Bronchial epithelial cell (primary cell): Measurements from ENCODE around the gene RPL39L. TPM values are rescaled to one million over a fixed set of nuclear protein-coding genes. Genes with fewer than 3 reads are reported as not detected.

Experiments
- DNase-seq: peaks from one replicate; pipeline ENCODE4 v3.0.0-alpha.2; 2010; ENCODE audit warnings: low read depth
- FAIRE-seq: peaks from 2 replicates; lab custom pipeline; 2011; peaks lifted over from hg19 to GRCh38; lab: Jason Lieb, UNC
- H3K27me3 ChIP-seq: 2 replicates; pipeline ENCODE4 v1.5.1; 2011; ENCODE audit warnings: low read length; ENCODE audit not compliant: control insufficient read depth, insufficient read depth
- H3K36me3 ChIP-seq: 2 replicates; pipeline ENCODE4 v1.5.1; 2011; ENCODE audit warnings: low read length; ENCODE audit not compliant: control insufficient read depth, insufficient read depth
- H3K4me3 ChIP-seq: 2 replicates; pipeline ENCODE4 v1.5.1; 2011; ENCODE audit warnings: mild to moderate bottlenecking, low read depth, low read length, control low read depth
- total RNA-seq: library from RNA; depleted of rRNA; stranded (reverse); fragments of >200 nt; gene quantifications from 2 replicates; pipeline ENCODE4 v1.2.1, GENCODE V29; 2014
- TF ChIP-seq, protein P1 (sequence below): IDR thresholded peaks from 2 replicates; pipeline ENCODE4 v1.5.1; 2011; ENCODE audit warnings: mild to moderate bottlenecking, moderate library complexity, low read length, control low read depth, inconsistent platforms; ENCODE audit not compliant: insufficient read depth, severe bottlenecking

The RPL39L gene
- total RNA-seq, 1 donor from 2014 or later: 23.4 TPM

DNA sequence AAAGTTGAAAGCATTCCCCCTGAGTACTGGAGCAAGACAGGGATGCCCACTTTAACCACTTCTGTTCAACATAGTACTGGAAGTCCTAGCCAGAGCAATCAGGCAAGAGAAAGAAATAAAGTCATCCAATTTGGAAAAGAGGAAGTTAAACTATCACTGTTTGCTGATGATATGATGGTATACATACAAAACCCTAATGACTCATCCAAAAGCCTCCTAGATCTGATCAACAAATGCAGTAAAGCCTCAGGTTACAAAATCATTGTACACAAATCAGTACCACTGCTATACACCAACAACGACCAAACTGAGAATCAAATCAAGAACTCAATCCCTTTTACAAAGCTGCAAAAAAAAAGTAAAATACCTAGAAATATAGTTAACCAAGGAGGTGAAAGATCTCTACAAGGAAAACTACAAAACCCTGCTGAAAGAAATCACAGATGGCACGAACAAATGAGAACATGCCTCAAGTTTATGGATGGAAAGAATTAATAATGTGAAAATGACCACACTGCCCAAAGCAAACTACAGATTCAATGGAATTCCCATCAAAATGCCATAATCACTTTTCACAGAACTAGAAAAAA lies 40.3 kb downstream of the RPL39L start:
- H3K27me3 ChIP-seq: no peaks in the 10 kb centered on the region
- DNase-seq (peak; percentile 59), FAIRE-seq (no peak)
- no peak overlapping the region for H3K4me3 ChIP-seq
- no peaks in the 10 kb centered on the region for H3K36me3 ChIP-seq
- TF ChIP-seq, protein P1, sequence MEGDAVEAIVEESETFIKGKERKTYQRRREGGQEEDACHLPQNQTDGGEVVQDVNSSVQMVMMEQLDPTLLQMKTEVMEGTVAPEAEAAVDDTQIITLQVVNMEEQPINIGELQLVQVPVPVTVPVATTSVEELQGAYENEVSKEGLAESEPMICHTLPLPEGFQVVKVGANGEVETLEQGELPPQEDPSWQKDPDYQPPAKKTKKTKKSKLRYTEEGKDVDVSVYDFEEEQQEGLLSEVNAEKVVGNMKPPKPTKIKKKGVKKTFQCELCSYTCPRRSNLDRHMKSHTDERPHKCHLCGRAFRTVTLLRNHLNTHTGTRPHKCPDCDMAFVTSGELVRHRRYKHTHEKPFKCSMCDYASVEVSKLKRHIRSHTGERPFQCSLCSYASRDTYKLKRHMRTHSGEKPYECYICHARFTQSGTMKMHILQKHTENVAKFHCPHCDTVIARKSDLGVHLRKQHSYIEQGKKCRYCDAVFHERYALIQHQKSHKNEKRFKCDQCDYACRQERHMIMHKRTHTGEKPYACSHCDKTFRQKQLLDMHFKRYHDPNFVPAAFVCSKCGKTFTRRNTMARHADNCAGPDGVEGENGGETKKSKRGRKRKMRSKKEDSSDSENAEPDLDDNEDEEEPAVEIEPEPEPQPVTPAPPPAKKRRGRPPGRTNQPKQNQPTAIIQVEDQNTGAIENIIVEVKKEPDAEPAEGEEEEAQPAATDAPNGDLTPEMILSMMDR: no peak

DNA sequence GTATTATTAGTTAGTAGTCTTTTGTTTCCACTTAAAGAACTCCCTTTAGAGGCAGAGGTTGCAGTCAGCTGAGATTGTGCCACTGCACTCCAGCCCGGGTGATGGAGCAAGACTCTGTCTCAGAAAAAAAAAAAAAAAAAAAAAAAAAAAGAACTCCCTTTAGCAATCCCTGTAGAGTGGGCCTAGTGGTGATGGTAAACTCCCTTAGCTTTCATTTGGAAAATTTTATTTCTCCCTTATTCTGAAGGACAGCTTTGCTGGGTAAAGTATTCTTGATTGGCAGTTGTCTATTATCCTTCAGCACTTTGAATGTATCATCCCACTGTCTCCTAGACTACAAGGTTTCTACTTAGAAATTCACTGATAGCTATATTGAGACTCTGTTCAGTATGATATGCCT lies 46.0 kb downstream of the RPL39L start:
- Histone ChIP-seq H3K27me3 (no peaks in the 10 kb centered on the region), H3K4me3 (no peak overlapping the region), H3K36me3 (no peaks in the 10 kb centered on the region)
- DNase-seq: no peak
- no peak for FAIRE-seq
- TF ChIP-seq, protein P1: no peak

DNA sequence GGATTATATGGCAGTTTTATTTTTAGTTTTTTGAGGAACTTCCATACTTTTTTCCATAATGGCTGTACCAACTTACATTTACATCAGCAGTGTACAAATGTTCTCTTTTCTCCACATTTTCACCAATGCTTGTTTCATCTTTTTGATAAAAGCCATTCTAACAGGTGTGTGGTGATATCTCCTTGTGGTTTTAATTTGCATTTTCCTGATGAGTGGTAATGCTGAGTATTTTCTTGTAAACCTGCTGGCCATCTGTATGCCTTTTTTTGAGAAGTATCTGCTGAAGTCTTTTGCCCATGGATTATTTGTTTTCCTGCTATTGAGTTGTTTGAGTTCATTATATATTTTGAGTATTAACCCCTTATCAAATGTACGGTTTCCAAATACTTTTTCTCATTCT lies 50.6 kb downstream of the RPL39L start:
- Histone ChIP-seq H3K27me3 (no peaks in the 10 kb centered on the region), H3K4me3 (no peak overlapping the region), H3K36me3 (no peaks in the 10 kb centered on the region)
- no peak for FAIRE-seq
- TF ChIP-seq, protein P1: no peak
- no peak for DNase-seq

DNA sequence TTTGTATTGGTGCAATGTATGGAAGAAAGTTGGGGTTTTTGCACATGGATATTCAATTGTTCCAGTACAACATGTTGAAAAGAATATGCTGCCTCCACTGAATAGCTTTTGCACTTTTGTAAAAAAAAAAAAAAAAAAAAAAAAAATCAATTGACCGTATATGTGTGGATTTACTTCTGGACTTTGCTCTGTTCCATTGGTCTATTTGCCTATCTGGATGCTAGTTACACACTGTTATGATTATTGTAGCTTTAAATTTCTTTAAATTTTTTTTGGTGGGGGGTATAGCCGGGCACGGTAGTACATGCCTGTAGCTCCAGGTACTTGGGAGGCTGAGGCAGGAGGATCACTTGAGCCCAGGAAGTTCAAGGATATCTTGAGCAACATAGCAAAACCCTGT lies 52.5 kb downstream of the RPL39L start:
- DNase-seq (no peak), FAIRE-seq (no peak)
- Histone ChIP-seq H3K27me3 (no peaks in the 10 kb centered on the region), H3K4me3 (no peak overlapping the region), H3K36me3 (no peaks in the 10 kb centered on the region)
- TF ChIP-seq, protein P1: no peak

DNA sequence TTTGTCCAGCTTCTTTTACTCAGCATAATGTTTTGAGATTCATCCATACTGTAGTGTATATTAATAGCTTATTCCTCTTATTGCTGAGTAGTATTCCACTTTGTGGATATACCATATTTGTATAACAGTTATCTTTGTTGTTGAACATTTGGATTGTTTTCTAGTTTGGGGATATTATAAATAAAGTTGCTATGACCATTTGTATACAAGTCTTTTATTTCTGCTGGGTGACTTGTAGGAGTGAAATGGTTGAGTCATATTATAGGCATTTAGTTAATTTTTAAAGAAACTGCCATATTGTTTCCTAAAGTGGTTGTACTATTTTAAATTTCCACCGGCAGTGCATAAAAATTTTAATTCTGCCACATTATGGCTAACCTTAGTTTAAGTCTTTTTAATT lies 53.4 kb downstream of the RPL39L start:
- H3K4me3 ChIP-seq: no peak overlapping the region
- DNase-seq: no peak
- TF ChIP-seq, protein P1: no peak
- FAIRE-seq: no peak
- H3K27me3 ChIP-seq: no peaks in the 10 kb centered on the region
- no peaks in the 10 kb centered on the region for H3K36me3 ChIP-seq

DNA sequence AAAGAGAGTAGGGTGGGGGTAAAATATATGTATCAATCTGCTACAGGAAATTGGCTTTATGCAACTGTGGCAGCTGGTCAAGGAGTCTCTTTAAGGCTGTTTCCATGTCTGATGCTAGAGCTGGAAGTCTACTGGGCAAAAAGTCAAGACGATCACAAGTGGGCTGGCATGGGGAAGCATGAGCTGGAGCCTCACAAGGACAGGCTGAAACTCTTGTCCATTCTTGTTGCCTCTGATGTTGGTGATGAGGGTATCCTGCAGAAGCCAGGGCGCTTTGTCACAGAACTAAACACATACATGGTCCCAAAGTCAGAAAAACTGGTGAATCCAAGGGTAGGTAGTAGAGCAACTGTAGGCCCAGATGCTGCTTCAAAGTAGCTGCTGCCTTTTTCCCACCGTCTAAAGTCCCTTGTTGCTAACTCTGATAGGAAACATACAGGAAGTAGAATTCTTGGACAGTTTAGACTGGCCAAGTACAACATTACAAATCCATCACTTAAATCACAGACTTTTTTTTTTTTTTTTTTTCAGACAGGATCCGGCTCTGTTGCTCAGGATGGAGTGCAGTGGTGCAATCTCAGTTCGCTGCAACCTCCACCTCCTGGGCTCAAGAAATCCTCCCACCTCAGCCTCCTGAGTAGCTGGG lies 54.2 kb downstream of the RPL39L start:
- DNase-seq (no peak), FAIRE-seq (peak; percentile 50)
- TF ChIP-seq, protein P1: no peak
- Histone ChIP-seq H3K36me3 (no peaks in the 10 kb centered on the region), H3K27me3 (no peaks in the 10 kb centered on the region), H3K4me3 (no peak overlapping the region)
